SK-N-MC (cell line): ENCODE results near the gene RAB23.

Experiments
- EZH2 ChIP-seq: fragments of 200-600 bp; sonication (generic); IDR thresholded peaks from one replicate; pipeline ENCODE4 v1.6.1; 2017; ENCODE audit warnings: antibody characterized with exemption
- POLR2AphosphoS5 ChIP-seq: IDR thresholded peaks from 2 replicates; pipeline ENCODE4 v1.6.1; 2012; ENCODE audit warnings: mild to moderate bottlenecking, low read depth, low read length, borderline replicate concordance

GRCh38 chr6:57257911-57258541 is 35.9 kb upstream of the RAB23 start:
- no peak for TF ChIP-seq EZH2
- no peak for TF ChIP-seq POLR2AphosphoS5
